NCI-H2171 (cell line): ENCODE measurements around the gene PPP1R15B.

Experiments
- DNase-seq: peaks from one replicate; lab custom pipeline; 2025; lab: John Stamatoyannopoulos, UW

PPP1R15B gene

DNA sequence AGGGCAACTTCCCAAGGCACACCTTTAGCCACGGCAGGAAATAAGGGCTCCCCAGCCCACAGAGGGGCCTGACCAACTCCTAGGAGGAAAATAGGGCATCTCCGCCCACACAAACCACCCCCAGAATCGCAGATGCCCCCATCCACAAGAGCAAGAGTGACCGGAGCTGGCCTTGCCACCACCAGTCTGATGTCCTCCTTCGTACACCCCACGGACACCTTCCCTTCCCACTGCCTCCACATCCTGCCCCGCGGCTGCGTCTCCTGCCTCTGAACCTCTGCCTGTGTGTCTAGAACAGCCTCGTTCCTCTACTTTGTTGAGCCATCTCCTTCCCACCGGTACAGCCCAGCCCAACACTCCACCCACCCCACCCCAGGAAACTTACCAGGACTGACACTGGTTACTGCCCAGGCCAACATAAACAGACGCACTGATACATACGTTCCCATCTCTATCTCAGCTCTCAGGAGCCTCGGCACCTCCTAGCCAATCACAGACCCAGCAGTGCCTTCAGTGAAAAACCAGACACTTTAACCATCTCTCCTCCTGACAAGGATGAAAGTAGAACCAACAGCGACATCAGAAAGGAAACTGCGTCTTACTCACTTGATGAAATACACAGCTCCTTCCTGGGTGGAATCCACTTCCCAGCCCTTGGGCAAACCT lies 44.3 kb downstream of the PPP1R15B start:
- DNase-seq, result no peak

DNA sequence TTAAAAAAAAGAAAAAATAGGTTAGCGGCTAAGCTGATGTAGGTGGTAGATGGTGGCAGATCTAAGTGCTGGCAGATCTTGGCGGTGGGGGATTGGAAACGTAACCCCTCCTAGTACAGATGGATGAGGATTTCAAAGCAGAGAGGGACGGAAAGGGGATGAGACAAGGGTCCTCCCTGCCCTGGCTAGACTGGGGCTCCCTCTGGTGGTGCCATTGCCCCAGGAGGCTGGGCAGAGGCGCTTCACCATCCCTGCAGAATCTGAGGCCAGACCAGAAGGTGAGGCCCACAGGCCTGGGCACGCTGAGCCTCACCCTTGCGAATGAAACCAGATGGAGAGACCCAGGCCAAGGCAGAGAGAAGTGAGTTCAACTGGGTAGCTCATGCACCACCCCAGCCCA lies 44.9 kb downstream of the PPP1R15B start:
- DNase-seq, result no peak

DNA sequence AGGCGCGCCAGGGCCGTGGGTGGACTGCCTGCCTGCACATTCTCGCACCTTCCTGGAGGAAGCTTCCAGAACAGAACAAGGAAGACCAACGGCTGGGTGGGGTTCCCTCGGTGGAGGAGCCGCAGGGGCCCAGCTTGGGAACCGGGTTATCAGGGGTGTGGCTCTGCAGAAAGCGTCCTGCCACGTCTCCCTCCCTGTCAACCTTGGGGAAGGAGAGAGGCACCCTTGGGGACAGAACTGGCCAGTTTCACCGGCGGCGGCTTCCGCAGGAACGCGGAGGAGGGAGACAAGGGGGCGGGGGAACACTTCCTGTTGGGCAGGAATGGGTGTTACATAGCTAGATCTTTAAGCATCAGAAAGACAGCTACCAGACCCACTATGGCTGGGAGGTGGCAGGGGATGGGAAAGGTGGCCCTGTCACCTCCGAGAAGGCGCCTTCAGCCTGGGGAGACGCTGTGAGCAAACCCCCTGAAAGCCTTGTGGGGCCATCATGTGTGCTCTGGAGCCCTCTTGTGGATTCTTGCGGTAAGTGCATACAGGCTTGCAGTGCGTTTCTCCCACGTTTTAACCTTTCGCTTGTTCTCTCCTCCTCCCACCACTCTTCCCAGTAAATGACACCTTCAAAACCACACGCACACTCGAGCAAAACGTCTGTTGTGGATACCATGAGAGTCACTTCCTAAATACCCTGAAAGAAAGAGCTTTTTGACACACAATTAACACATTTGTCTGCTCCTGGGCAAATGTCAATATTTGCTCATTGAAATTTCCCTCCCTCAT lies 48.1 kb downstream of the PPP1R15B start:
- DNase-seq, result peak; percentile 70

DNA sequence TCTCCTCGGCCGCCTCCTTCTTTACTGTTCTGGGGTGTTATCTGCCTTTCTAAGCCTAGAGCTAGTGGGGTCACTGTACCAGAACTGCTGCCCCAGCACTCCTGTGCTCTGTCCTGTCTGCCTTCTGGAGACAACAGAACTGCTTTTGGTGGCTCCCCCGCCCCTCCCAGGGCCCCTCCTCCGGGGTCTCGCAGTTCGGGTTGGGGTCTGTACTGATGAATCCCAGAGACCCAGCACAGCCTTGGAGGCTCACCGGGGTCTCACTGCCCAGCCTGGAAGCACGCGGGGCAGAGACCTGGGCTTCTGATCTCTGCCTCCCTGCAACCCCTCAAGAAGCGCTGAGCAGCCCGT lies 48.7 kb downstream of the PPP1R15B start:
- DNase-seq, result no peak

DNA sequence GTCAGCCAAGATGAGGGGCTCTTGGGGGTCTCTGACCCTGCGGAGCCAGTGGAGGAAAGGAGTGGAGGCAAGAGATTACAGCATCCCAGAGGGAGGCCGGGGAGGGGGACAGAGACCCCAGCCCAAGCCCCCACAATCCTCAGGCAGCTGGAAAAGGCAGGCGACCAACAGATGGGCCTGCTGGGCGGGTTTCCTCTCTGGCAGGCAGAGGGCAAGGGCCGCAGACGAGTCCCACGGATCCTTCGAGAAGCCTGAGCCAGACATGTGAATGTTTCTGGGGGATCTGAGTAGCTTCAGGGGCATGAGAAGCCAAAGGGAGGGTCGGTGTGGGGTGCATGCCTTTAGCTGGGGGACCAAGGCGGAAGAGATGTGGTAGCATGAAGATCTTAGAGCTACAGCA lies 49.8 kb downstream of the PPP1R15B start:
- DNase-seq, result no peak

DNA sequence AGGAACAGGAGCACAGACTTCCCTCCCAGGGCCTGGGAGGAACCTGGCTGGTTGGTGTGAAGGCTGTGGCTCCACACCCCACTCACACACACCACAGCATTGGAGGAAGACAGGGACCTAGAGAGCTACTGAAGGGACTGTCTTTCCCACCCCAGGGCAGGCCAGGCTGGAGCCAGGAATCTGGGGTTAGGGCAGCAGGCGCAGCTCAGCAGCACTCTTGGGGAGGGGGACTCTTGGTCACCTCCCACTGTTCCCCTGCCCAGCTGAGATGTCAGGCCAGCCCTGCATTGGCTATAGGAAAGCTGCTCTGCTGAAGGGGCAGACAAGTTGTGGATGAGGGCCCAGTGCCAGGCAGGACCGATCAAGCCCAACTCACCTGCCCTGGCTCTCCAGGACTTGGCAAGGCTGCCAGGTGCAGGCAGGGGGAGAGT lies 50.3 kb downstream of the PPP1R15B start:
- DNase-seq, result no peak

DNA sequence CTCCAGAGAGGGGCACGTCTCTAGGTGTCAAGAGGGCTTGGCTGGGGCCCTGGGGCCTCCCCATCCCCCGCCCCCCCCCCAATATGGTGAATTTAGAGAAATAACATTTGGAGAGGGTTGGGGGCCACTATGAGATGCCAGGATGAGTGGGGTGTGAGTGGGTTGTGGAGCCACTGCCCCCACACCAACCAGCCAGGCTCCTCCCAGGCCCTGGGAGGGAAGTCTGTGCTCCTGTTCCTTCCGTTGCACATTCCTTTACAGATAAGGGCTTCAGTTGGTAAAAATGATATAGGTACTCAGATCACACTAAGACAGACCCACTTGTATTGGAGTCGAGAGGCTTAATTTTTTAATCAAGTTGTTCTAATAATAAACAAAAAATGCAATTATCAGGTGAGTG lies 51.3 kb downstream of the PPP1R15B start:
- DNase-seq, result no peak

DNA sequence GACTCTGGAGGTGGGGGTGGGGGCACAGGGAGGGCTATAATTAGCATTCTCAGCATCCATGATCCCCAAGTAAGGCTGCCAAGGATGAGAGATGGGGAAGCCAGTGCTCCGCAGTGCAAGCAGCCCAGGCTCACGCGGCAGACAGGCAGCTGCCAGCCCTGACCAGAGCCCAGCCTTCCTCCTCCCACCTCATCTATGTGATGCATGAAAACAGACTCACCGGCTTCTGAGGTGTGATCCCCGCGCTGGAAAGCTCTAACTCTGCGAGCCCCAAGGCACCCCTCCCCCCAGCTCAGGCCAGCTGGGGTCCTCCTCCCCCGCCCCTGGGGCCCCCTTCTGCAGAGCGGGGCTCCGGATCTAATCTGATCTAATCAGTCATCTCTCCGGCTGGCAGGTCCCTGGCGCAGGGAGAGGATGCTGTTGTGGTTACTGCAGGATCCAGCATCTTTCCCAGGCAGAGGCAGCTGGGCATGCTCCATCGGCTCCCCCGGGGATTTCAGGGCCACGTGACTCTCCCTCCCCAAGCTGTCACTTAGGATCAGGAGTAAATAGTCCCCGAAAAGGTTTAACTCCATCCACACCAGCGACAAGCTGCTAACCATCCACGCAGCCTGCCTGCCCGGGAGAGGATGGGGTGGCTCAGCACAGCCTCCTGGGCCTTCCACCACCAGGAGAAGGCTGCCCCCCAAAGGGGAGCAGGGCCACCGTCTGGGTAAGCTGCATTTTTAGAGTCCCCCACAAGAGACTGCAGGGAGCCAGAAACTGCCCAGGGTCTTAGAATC lies 52.0 kb downstream of the PPP1R15B start, which contains the start of gene PLEKHA6:
PLEKHA6 (minus strand) TSS at position 456 of the 782 bp plus-strand sequence. CDS start 86,202 bp downstream, outside the sequence.
- DNase-seq, result peak; percentile 98

DNA sequence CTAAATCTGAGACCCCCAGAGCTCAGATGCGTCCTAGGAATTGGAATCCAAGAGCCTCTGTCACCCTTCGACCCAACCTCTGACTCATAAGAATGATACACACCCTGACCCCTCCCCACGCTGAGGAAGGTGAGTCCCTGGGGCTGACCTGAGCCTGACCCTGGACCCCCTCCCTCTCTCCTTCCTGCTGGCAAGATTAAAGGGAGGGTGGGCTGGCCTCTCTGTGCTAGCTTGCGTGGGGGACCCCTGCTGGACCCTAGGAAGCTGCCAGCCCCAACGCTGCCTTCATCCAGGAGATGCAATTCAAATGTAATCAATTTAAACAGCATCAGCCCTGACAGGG lies 52.5 kb downstream of the PPP1R15B start:
- DNase-seq, result no peak

DNA sequence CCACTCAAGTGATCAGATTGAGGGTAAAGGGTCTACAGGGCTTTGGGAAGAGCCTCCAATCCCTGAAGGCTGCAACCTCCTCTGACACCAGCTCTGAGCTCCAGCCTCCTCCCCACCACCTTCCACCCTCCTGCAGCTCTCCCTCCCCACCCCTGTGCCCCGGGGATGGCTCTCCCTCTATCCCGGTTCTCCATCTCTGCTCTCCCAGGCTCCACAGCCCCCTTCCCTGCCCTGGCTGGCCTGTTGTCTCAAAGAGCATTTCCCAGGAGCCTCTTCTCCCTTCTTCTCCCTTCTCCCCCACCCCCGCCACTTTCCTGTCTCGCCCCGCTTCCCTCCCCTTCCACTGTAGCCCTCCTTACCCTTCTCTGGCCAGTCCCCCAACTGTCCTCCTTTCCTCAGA lies 53.0 kb downstream of the PPP1R15B start:
- DNase-seq, result peak; percentile 27

DNA sequence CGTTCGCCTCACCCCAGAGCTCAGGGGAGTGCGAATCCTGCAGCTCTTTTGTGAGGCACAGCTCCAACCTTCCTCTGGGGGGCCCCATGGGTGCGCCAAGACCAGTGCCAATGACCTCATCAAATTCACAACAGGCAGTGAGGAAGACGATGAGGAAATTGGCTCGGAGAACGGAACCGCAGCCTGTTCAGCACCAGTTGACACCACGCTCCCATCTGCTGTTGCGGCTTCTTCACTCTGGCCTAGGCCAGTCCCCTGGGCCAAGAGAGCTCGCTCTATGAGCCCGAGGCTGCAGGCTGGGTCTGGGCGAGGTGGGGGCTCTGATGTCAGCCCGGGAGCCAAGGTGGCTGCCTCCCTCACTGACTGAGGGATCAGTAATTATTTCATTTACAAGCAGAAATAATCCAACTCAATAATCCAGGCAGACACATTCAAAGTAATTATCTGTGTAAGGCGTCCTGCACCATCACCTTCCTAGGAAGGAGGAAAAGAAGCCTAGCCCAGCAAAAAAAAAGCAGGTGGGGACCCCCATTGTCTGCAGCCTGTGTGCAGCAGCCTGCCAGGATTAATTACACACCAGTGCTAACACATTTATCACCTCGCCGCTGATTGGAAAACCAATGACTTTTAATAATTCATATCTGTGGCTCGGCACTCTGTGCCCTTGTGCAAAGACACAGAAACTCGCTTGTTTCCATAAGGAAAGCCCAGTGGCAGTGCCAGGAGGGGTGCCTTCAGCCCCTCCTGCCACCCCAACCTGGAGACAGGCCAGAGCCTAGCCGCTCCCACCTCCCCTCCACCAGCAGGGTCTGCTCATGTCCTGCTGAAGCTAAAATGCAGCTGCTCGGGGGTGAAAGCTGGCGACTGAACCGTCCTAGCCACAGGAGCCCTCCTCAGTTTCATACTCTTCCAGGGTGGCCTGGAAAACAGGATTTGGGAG lies 53.8 kb downstream of the PPP1R15B start:
- peak; percentile 56 for DNase-seq

DNA sequence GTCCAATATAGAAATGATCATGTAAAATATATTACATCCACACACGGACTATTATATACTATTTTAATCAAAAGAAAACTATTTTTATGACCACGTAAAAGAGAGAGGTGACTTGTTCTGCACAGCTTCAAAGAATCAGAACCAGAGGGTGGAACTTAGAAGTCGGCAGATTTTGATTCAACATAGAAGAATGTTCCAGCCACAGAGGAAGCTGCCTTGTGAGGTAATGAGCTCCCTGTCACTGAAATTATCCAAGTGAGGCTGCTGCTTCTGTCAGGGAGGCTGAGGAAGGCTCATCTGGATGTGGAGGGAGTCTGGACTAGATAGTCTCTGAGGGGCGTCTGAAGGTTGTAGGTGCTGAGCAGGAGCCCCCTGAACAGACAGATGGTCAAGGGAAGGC lies 54.6 kb downstream of the PPP1R15B start:
- DNase-seq, result no peak

DNA sequence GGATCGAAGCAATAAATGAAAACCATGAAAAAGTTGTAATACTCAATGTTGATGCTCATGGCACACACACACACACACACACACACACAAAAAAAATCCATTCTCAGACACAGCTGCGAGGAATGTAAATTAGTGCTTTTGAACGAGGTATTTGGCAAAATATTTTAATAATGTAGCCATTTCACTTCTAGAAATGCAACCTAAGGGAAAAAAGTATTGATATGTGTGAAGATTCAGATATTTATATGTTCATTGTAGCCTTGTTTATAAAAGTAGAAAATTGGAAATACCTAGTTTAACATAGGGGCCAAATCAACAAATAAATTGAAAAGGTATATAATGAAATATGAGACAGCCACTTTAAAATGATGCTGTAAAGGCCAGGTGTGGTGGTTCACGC lies 55.7 kb downstream of the PPP1R15B start:
- no peak for DNase-seq

DNA sequence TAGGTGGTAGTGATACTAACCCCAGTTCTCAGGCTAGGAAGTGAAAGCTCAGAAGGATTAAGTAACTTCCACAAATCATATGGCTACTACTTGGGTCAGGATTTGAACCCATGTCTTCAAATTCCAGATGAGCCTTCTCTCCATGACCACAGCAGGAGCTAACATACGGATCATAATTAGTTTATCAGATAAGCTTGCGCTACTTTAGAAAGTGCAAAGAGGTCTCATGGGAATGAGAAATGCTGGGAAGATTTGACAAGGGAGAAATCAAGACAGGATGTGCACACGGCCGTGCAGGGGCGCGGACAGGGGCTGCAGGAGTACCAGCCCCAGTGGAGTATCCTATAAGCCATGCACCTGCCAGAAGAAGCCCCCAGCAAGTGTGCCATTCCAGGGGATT lies 57.0 kb downstream of the PPP1R15B start:
- no peak for DNase-seq
